ENCODE measurements around the gene IKBKG.

- TF ChIP-seq MXI1 (IDR thresholded peaks at IDR 0.05; ENCODE audit: borderline replicate concordance, low read depth, low read length), result no peak
- TF ChIP-seq BHLHE40 (IDR thresholded peaks at IDR 0.05; ENCODE audit: low read depth, low read length), result no peak
- no peak for TF ChIP-seq CTCF (conservative IDR thresholded peaks at IDR 0.05; ENCODE audit: low read depth, low read length)
- TF ChIP-seq NFE2L2 (IDR thresholded peaks at IDR 0.05; ENCODE audit: low read depth, low read length), result no peak
- TF ChIP-seq POLR2A (IDR thresholded peaks at IDR 0.05; ENCODE audit: low read depth, low read length), result no peak
- no peak for TF ChIP-seq SMC3 (IDR thresholded peaks at IDR 0.05; ENCODE audit: low read depth, low read length)
- TF ChIP-seq MAFK (IDR thresholded peaks at IDR 0.05; ENCODE audit: low read depth, low read length), result no peak
- no peak for TF ChIP-seq CEBPB (IDR thresholded peaks at IDR 0.05; ENCODE audit: low read depth, low read length)
- TF ChIP-seq FOS (IDR thresholded peaks at IDR 0.05; ENCODE audit: low read depth, low read length), result no peak
- no peak for TF ChIP-seq RAD21 (IDR thresholded peaks at IDR 0.05; ENCODE audit: low read length)
Observed at GRCh38 chrX:154597221-154597620, 49.8 kb downstream of the IKBKG start.
